AG04450 (cell line): ENCODE data around the gene HTR6. TPM values are rescaled to one million over a fixed set of nuclear protein-coding genes. Genes with fewer than 3 reads are reported as not detected.
A peak's percentile ranks its signal among the peaks of the same experiment; 100 is the strongest.

Source experiments
- CTCF ChIA-PET: fragments of 300-600, 350-600 bp; formaldehyde crosslinking; extraction: SDS; loops from one replicate; lab custom pipeline; 2022; ENCODE audit warnings: antibody characterized with exemption, inconsistent platforms; lab: Charles Lee
- POLR2A ChIA-PET: fragments of 350-600 bp; formaldehyde crosslinking; extraction: SDS; loops from one replicate; lab custom pipeline; 2021; ENCODE audit warnings: antibody characterized with exemption, inconsistent platforms; lab: Yijun Ruan, JAX
- DNase-seq: peaks from one replicate; pipeline ENCODE4 v3.0.0-alpha.2; 2011; ENCODE audit warnings: low read depth, low spot score
- H3K27ac ChIP-seq: one replicate; pipeline ENCODE4 v1.5.1; 2012; ENCODE audit warnings: low read depth, low read length, control low read depth
- H3K27me3 ChIP-seq: one replicate; pipeline ENCODE4 v1.6.0; 2012; ENCODE audit warnings: low read length; ENCODE audit not compliant: control insufficient read depth, insufficient read depth
- H3K4me3 ChIP-seq: 2 replicates; pipeline ENCODE4 v1.5.1; 2011; ENCODE audit warnings: mild to moderate bottlenecking, low read depth, low read length, control low read depth
- H3K9me3 ChIP-seq: 2 replicates; pipeline ENCODE4 v1.5.1; 2012; ENCODE audit warnings: low read length; ENCODE audit not compliant: control insufficient read depth, insufficient read depth
- CTCF ChIP-seq: IDR thresholded peaks from 2 replicates; pipeline ENCODE4 v1.5.1; 2011; ENCODE audit warnings: low read depth, low read length, control low read depth, inconsistent platforms
- polyA plus RNA-seq: library from polyadenylated mRNA; depleted of rRNA; stranded (reverse); fragments of >200 nt; gene quantifications from 2 replicates; pipeline ENCODE4 v1.2.3, GENCODE V29; 2011

HTR6 gene
- polyA plus RNA-seq, 1 experiment: not detected

DNA sequence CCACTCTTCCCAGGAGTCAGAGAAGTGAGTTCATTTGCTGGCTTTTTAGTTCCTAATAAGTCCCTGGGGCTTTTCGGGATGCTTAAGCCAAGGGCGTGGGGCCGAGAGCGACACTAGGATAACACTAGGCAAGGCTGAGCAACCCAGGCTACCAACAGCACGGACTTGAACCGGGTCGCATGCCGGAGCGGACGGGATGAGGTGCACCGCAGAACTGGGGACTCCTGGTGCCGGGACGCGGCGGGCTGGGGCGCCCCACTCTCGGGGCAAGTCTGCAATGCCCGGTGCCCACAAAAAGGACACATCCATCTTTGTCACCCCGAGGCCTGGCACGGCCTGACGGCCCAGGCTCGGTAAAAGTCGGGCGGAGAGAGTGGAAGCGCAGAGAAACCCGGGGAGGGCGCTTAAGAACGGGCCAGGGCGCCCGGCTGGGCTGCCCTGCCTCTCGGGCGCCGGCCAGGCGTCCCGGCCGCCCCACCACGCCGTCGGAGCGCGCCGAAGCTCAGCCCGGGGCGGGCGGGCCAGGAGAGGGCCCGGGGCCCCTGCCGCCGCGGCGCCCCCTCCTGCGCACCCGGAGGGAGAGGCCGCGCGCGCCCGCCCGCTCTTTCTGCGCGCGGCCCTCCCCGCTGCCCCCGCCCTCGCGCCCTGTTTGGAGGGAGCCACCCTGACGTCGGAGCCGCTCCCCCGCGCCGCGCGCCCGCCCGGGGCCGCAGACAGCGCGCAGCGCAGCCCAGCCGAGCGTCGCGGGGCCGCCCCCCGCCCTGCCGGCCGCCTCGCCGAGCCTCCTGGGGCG lies 20.9 kb upstream of the HTR6 start, which contains the start of gene NBL1:
Gene NBL1 (plus strand): TSS at position 710 of the 793 bp plus-strand sequence. CDS start 10,720 bp downstream, outside the sequence.
- POLR2A ChIA-PET: interaction anchor here (0.7 kb wide), 1 partner anchor 15 kb away, joined by 3 read pairs; no protein-coding TSS in a partner anchor
- Histone ChIP-seq H3K27me3 (no peaks in the 10 kb centered on the region), H3K27ac (peak within 1 kb of the TSS; percentile 39), H3K9me3 (no peaks in the 10 kb centered on the region), H3K4me3 (peak within 1 kb of the TSS; percentile 87)
- no peak for TF ChIP-seq CTCF
- CTCF ChIA-PET: interaction anchor here (1.1 kb wide), 2 partner anchors 10 to 132 kb away, joined by 3 read pairs; no protein-coding TSS in a partner anchor
- no peak for DNase-seq

DNA sequence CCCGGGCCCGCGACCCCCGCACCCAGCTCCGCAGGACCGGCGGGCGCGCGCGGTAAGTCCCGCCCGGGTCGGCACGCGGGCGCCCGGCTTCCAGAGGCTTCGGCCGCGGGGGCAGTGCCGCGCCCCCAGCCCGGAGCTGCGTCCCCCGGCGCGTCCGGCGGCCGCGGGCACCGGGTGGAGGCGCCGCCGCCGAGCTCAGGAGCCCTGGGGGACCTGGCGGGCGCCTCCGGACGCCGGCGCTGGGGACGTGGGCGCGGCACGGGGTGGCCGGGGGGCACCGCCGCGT lies 20.3 kb upstream of the HTR6 start:
- ChIA-PET CTCF (interaction anchor here (1.1 kb wide), 1 partner anchor 9 kb away, joined by 3 read pairs; no protein-coding TSS in a partner anchor), POLR2A (interaction anchor here (0.7 kb wide), 1 partner anchor 15 kb away, joined by 3 read pairs; no protein-coding TSS in a partner anchor)
- no peak overlapping the region for H3K27ac ChIP-seq
- no peak for TF ChIP-seq CTCF
- no peak for DNase-seq
- no peaks in the 10 kb centered on the region for H3K9me3 ChIP-seq
- H3K27me3 ChIP-seq: no peaks in the 10 kb centered on the region
- H3K4me3 ChIP-seq: peak overlapping the region; percentile 87

- ChIA-PET POLR2A (no interaction called here), CTCF (interaction anchor here (1.0 kb wide), 1 partner anchor 303 kb away, joined by 4 read pairs; no protein-coding TSS in a partner anchor)
- Histone ChIP-seq H3K27ac (no peak overlapping the region), H3K27me3 (no peaks in the 10 kb centered on the region), H3K9me3 (no peaks in the 10 kb centered on the region), H3K4me3 (peak overlapping the region; percentile 87)
- TF ChIP-seq CTCF: no peak
- no peak for DNase-seq
These were observed 19.8 kb upstream of the HTR6 start for GRCh38 chr1:19644681-19645410.

- ChIA-PET CTCF (interaction anchor here (0.6 to 1.7 kb wide), 3 partner anchors 221 to 304 kb away, joined by 3 to 5 read pairs (median 4); no protein-coding TSS in a partner anchor), POLR2A (no interaction called here)
- no peak for DNase-seq
These were observed 19.0 kb upstream of the HTR6 start for GRCh38 chr1:19645411-19646251.

More at GRCh38 chr1:19645411-19646251, 19.0 kb upstream of the HTR6 start:
- Histone ChIP-seq H3K27me3 (no peaks in the 10 kb centered on the region), H3K9me3 (no peaks in the 10 kb centered on the region), H3K4me3 (peak overlapping the region; percentile 87), H3K27ac (no peak overlapping the region)
- no peak for TF ChIP-seq CTCF
